Measurements from ENCODE around the gene MSLN. TPM values are rescaled to one million over a fixed set of nuclear protein-coding genes. Genes with fewer than 3 reads are reported as not detected.

MSLN gene
- total and polyA plus RNA-seq, 2 experiments from 2014 or later = not detected

GRCh38 chr16:725463-726187 lies 34.9 kb upstream of the MSLN start:
- H3K4me1 ChIP-seq (ENCODE audit: insufficient read depth) = no peaks in the 10 kb centered on the region
- no peak overlapping the region for H3K4me2 ChIP-seq (ENCODE audit: unreplicated experiment)
- 71 to 79% methylated on average over 23 of the region's 23 CpGs for WGBS, 2 experiments (ENCODE audit: low coverage in 1 of 2, low lambda C conversion rate in 2 of 2, missing lambda C conversion rate in 2 of 2)
- in situ Hi-C loops (cut with MboI) = no loop called here
- no peaks in the 10 kb centered on the region for H3F3A ChIP-seq (ENCODE audit: insufficient read depth)
- no peaks in the 10 kb centered on the region for H3K9me3 ChIP-seq (ENCODE audit: low read depth)
- no peaks in the 10 kb centered on the region for H3K9me2 ChIP-seq (ENCODE audit: insufficient read depth)
- TF ChIP-seq EZH2phosphoT487 (IDR thresholded peaks at IDR 0.05; ENCODE audit: insufficient read depth, low read depth) (no peak), EZH2 (IDR thresholded peaks at IDR 0.05; ENCODE audit: insufficient read depth, poor library complexity, severe bottlenecking) (no peak)
- H3K27ac ChIP-seq = no peak overlapping the region
- no peak overlapping the region for H3K4me3 ChIP-seq
- no peak overlapping the region for H2AFZ ChIP-seq
- no peaks in the 10 kb centered on the region for H3K36me3 ChIP-seq (ENCODE audit: low read depth)
- no peaks in the 10 kb centered on the region for H3K79me2 ChIP-seq (ENCODE audit: insufficient read depth)
- no peak overlapping the region for H3K9ac ChIP-seq
- DNase-seq = no peak
- H4K20me1 ChIP-seq (ENCODE audit: insufficient read depth) = no peaks in the 10 kb centered on the region
- no peaks in the 10 kb centered on the region for H3K27me3 ChIP-seq (replicated peaks; ENCODE audit: insufficient read depth)

- Histone ChIP-seq H3K79me2 (ENCODE audit: insufficient read depth) (no peaks in the 10 kb centered on the region), H3K36me3 (ENCODE audit: low read depth) (no peaks in the 10 kb centered on the region), H3K9me2 (ENCODE audit: insufficient read depth) (no peaks in the 10 kb centered on the region), H3K4me2 (ENCODE audit: unreplicated experiment) (no peak overlapping the region), H4K20me1 (ENCODE audit: insufficient read depth) (no peaks in the 10 kb centered on the region), H3K9ac (no peak overlapping the region), H3K27me3 (replicated peaks; ENCODE audit: insufficient read depth) (no peaks in the 10 kb centered on the region), H3K9me3 (ENCODE audit: low read depth) (no peaks in the 10 kb centered on the region), H3K4me1 (ENCODE audit: insufficient read depth) (no peaks in the 10 kb centered on the region), H3K27ac (no peak overlapping the region), H3K4me3 (no peak overlapping the region), H3F3A (ENCODE audit: insufficient read depth) (no peaks in the 10 kb centered on the region), H2AFZ (no peak overlapping the region)
- in situ Hi-C loops (cut with MboI) = no loop called here
- peak; percentile 42 for DNase-seq
- TF ChIP-seq EZH2phosphoT487 (IDR thresholded peaks at IDR 0.05; ENCODE audit: insufficient read depth, low read depth) = no peak
- TF ChIP-seq EZH2 (IDR thresholded peaks at IDR 0.05; ENCODE audit: insufficient read depth, poor library complexity, severe bottlenecking) = no peak
- WGBS, 2 experiments (ENCODE audit: low coverage in 1 of 2, low lambda C conversion rate in 2 of 2, missing lambda C conversion rate in 2 of 2) = 17 to 23% methylated on average over 8 to 9 of the region's 9 CpGs
These were observed 34.4 kb upstream of the MSLN start for GRCh38 chr16:726188-726437.

- Histone ChIP-seq H3K36me3 (ENCODE audit: low read depth) (no peaks in the 10 kb centered on the region), H3K27ac (no peak within 1 kb of the TSS), H3F3A (ENCODE audit: insufficient read depth) (no peaks in the 10 kb centered on the region), H3K9me2 (ENCODE audit: insufficient read depth) (no peaks in the 10 kb centered on the region), H3K79me2 (ENCODE audit: insufficient read depth) (no peaks in the 10 kb centered on the region), H3K4me3 (peak within 1 kb of the TSS; percentile 72), H2AFZ (peak within 1 kb of the TSS; percentile 36), H3K27me3 (replicated peaks; ENCODE audit: insufficient read depth) (no peaks in the 10 kb centered on the region), H3K9ac (peak within 1 kb of the TSS; percentile 71), H3K4me2 (ENCODE audit: unreplicated experiment) (peak within 1 kb of the TSS; percentile 83), H4K20me1 (ENCODE audit: insufficient read depth) (no peaks in the 10 kb centered on the region), H3K9me3 (ENCODE audit: low read depth) (no peaks in the 10 kb centered on the region), H3K4me1 (ENCODE audit: insufficient read depth) (no peaks in the 10 kb centered on the region)
- no peak for TF ChIP-seq EZH2 (IDR thresholded peaks at IDR 0.05; ENCODE audit: insufficient read depth, poor library complexity, severe bottlenecking)
- no peak for TF ChIP-seq EZH2phosphoT487 (IDR thresholded peaks at IDR 0.05; ENCODE audit: insufficient read depth, low read depth)
- DNase-seq = peak; percentile 63
- in situ Hi-C loops (cut with MboI) = no loop called here
- WGBS, 2 experiments (ENCODE audit: low coverage in 1 of 2, low lambda C conversion rate in 2 of 2, missing lambda C conversion rate in 2 of 2) = 2 to 3% methylated on average over 51 to 65 of the region's 88 CpGs
These were observed 33.9 kb upstream of the MSLN start, which contains the start of the genes CCDC78 and HAGHL for GRCh38 chr16:726438-727290. Gene CCDC78, minus strand, starts transcription at chr16:726443. Its CDS starts 76 bp downstream, at chr16:726367. Gene HAGHL, plus strand, starts transcription at chr16:727106. Its CDS starts 404 bp downstream, at chr16:727510.

- no peaks in the 10 kb centered on the region for H3K9me2 ChIP-seq (ENCODE audit: insufficient read depth)
- no peaks in the 10 kb centered on the region for H3K9me3 ChIP-seq (ENCODE audit: low read depth)
- in situ Hi-C loops (cut with MboI) = no loop called here
- H3F3A ChIP-seq (ENCODE audit: insufficient read depth) = no peaks in the 10 kb centered on the region
- H3K9ac ChIP-seq = peak overlapping the region; percentile 71
- no peaks in the 10 kb centered on the region for H3K36me3 ChIP-seq (ENCODE audit: low read depth)
- TF ChIP-seq EZH2phosphoT487 (IDR thresholded peaks at IDR 0.05; ENCODE audit: insufficient read depth, low read depth) (no peak), EZH2 (IDR thresholded peaks at IDR 0.05; ENCODE audit: insufficient read depth, poor library complexity, severe bottlenecking) (no peak)
- peak overlapping the region; percentile 83 for H3K4me2 ChIP-seq (ENCODE audit: unreplicated experiment)
- H2AFZ ChIP-seq = peak overlapping the region; percentile 36
- H4K20me1 ChIP-seq (ENCODE audit: insufficient read depth) = no peaks in the 10 kb centered on the region
- no peaks in the 10 kb centered on the region for H3K79me2 ChIP-seq (ENCODE audit: insufficient read depth)
- H3K27ac ChIP-seq = no peak overlapping the region
- 0 to 2% methylated on average over 49 to 50 of the region's 61 CpGs for WGBS, 2 experiments (ENCODE audit: low coverage in 1 of 2, low lambda C conversion rate in 2 of 2, missing lambda C conversion rate in 2 of 2)
- H3K27me3 ChIP-seq (replicated peaks; ENCODE audit: insufficient read depth) = no peaks in the 10 kb centered on the region
- H3K4me3 ChIP-seq = peak overlapping the region; percentile 72
- DNase-seq = peak; percentile 39
- H3K4me1 ChIP-seq (ENCODE audit: insufficient read depth) = no peaks in the 10 kb centered on the region
These were observed 33.1 kb upstream of the MSLN start for GRCh38 chr16:727291-727977.
